IMR-90 (cell line): ENCODE results near the gene CLEC16A. TPM values are rescaled to one million over a fixed set of nuclear protein-coding genes. Genes with fewer than 3 reads are reported as not detected.

Experiments used
- ATAC-seq: fragments of 200-7000 bp; cut with Tn5 transposase; 2 replicates; pipeline ENCODE4 v1.9.1; 2020; ENCODE audit warnings: low read depth, mild to moderate bottlenecking, moderate library complexity
- BruUV-seq: library from RNA; stranded (reverse); fragments of 400-500 nt; replicated peaks from 2 replicates; lab custom pipeline; 2021; lab: Mats Ljungman, UMichigan
- CTCF ChIA-PET: fragments of 300-600 bp; formaldehyde crosslinking; extraction: SDS; loops from one replicate; lab custom pipeline; 2021; ENCODE audit warnings: antibody characterized with exemption; lab: Yijun Ruan, JAX
- POLR2A ChIA-PET: fragments of 300-600 bp; sonication (Branson Sonifier 250); formaldehyde crosslinking; loops from one replicate; lab custom pipeline; 2022; ENCODE audit warnings: antibody characterized with exemption; ENCODE audit not compliant: unreplicated experiment; lab: Charles Lee
- DNase-seq: peaks from one replicate; pipeline ENCODE4 v3.0.0; 2013
- H2AFZ ChIP-seq: replicated peaks from 2 replicates; pipeline ENCODE3; 2013; ENCODE audit warnings: low read length, mild to moderate bottlenecking; ENCODE audit not compliant: poor library complexity
- H2AK5ac ChIP-seq: 2 replicates; pipeline ENCODE4 v1.6.1; 2013; ENCODE audit warnings: low read depth, low read length, inconsistent platforms
- H2AK9ac ChIP-seq: replicated peaks from 2 replicates; pipeline ENCODE3; 2013; ENCODE audit warnings: mild to moderate bottlenecking, low read depth, low read length, moderate library complexity; ENCODE audit not compliant: poor library complexity
- H2BK120ac ChIP-seq: 2 replicates; pipeline ENCODE4 v1.6.1; 2013; ENCODE audit warnings: low read depth, low read length, inconsistent platforms
- H2BK15ac ChIP-seq: 3 replicates; pipeline ENCODE4 v1.6.1; 2013; ENCODE audit warnings: low read depth, low read length, inconsistent platforms
- H2BK20ac ChIP-seq: 2 replicates; pipeline ENCODE4 v1.6.1; 2013; ENCODE audit warnings: low read depth, mild to moderate bottlenecking, inconsistent platforms, low read length, moderate library complexity
- H2BK5ac ChIP-seq: 2 replicates; pipeline ENCODE4 v1.6.1; 2013; ENCODE audit warnings: mild to moderate bottlenecking, low read depth, low read length, inconsistent platforms; ENCODE audit not compliant: poor library complexity, severe bottlenecking
- H3K14ac ChIP-seq: replicated peaks from 2 replicates; pipeline ENCODE4 v1.6.1; 2013; ENCODE audit warnings: low read depth, low read length, inconsistent platforms
- H3K18ac ChIP-seq: 2 replicates; pipeline ENCODE4 v1.6.1; 2013; ENCODE audit warnings: low read depth, low read length, control low read depth
- H3K23ac ChIP-seq: 2 replicates; pipeline ENCODE4 v1.6.1; 2013; ENCODE audit warnings: low read depth, low read length, inconsistent platforms
- H3K27ac ChIP-seq: 2 replicates; pipeline ENCODE4 v1.5.1; 2013; ENCODE audit warnings: mild to moderate bottlenecking, control low read depth, low read length; ENCODE audit not compliant: insufficient read depth
- H3K27me3 ChIP-seq: 2 replicates; pipeline ENCODE4 v1.6.1; 2013; ENCODE audit warnings: low read length; ENCODE audit not compliant: control insufficient read depth, insufficient read depth
- H3K36me3 ChIP-seq: 2 replicates; pipeline ENCODE4 v1.6.1; 2013; ENCODE audit warnings: low read length, mixed read lengths; ENCODE audit not compliant: control insufficient read depth, insufficient read depth
- H3K4ac ChIP-seq: 2 replicates; pipeline ENCODE4 v1.6.1; 2013; ENCODE audit warnings: low read depth, low read length, inconsistent platforms
- H3K4me1 ChIP-seq: 2 replicates; pipeline ENCODE4 v1.6.1; 2013; ENCODE audit warnings: low read length, mixed read lengths; ENCODE audit not compliant: control insufficient read depth, insufficient read depth
- H3K4me2 ChIP-seq: 2 replicates; pipeline ENCODE4 v1.6.1; 2013; ENCODE audit warnings: low read depth, mild to moderate bottlenecking, control low read depth, low read length, moderate library complexity
- H3K4me3 ChIP-seq: 2 replicates; pipeline ENCODE4 v1.5.1; 2013; ENCODE audit warnings: low read depth, mild to moderate bottlenecking, control low read depth, low read length, moderate library complexity; ENCODE audit not compliant: insufficient read depth
- H3K56ac ChIP-seq: 2 replicates; pipeline ENCODE4 v1.6.1; 2013; ENCODE audit warnings: low read length, inconsistent platforms; ENCODE audit not compliant: insufficient read depth; ENCODE audit errors: extremely low read depth
- H3K79me1 ChIP-seq, 2 experiments: 2 replicates each; pipeline ENCODE4 v1.6.1; 2013; ENCODE audit warnings: low read length in 2 of 2, inconsistent platforms in 1 of 2, low read depth in 1 of 2
- H3K9ac ChIP-seq: 2 replicates; pipeline ENCODE4 v1.6.1; 2013; ENCODE audit warnings: low read depth, low read length, control low read depth
- H3K9me1 ChIP-seq: 2 replicates; pipeline ENCODE4 v1.6.1; 2013; ENCODE audit warnings: low read length, inconsistent platforms; ENCODE audit not compliant: insufficient read depth
- H3K9me3 ChIP-seq: 2 replicates; pipeline ENCODE4 v1.6.1; 2013; ENCODE audit warnings: low read length; ENCODE audit not compliant: control insufficient read depth, insufficient read depth
- H4K20me1 ChIP-seq: 2 replicates; pipeline ENCODE4 v1.6.1; 2013; ENCODE audit warnings: low read length, inconsistent platforms; ENCODE audit not compliant: insufficient read depth
- H4K5ac ChIP-seq: 2 replicates; pipeline ENCODE4 v1.6.1; 2013; ENCODE audit warnings: mild to moderate bottlenecking, low read depth, low read length, control low read depth
- H4K8ac ChIP-seq, 2 experiments: 2 replicates each; pipeline ENCODE4 v1.6.1; 2013; ENCODE audit warnings: low read depth in 2 of 2, low read length in 2 of 2, control low read depth in 1 of 2, inconsistent platforms in 1 of 2
- H4K91ac ChIP-seq: 2 replicates; pipeline ENCODE4 v1.6.1; 2013; ENCODE audit warnings: low read depth, low read length, inconsistent platforms; ENCODE audit not compliant: insufficient read depth
- BHLHE40 ChIP-seq: fragments of 150-350 bp; IDR thresholded peaks from 2 replicates; pipeline ENCODE4 v1.6.1; 2016; ENCODE audit warnings: mild to moderate bottlenecking, low read depth, low read length
- CEBPB ChIP-seq: IDR thresholded peaks from 2 replicates; pipeline ENCODE4 v1.6.1; 2012; ENCODE audit warnings: low read depth, low read length, improper control_type of control experiment
- CHD1 ChIP-seq: IDR thresholded peaks from 2 replicates; pipeline ENCODE4 v1.6.1; 2012; ENCODE audit warnings: low read depth, low read length, improper control_type of control experiment
- CTCF ChIP-seq: conservative IDR thresholded peaks from 2 replicates; pipeline ENCODE4 v1.5.1; 2012; ENCODE audit warnings: mild to moderate bottlenecking, low read depth, low read length, improper control_type of control experiment
- ELK1 ChIP-seq: fragments of 150-350 bp; IDR thresholded peaks from 2 replicates; pipeline ENCODE4 v1.6.1; 2016; ENCODE audit warnings: low read depth, mild to moderate bottlenecking, low read length, moderate library complexity, borderline replicate concordance
- FOS ChIP-seq: fragments of 150-350 bp; IDR thresholded peaks from 2 replicates; pipeline ENCODE4 v1.6.1; 2016; ENCODE audit warnings: low read depth, low read length
- MAFK ChIP-seq: IDR thresholded peaks from 2 replicates; pipeline ENCODE4 v1.6.1; 2012; ENCODE audit warnings: low read depth, low read length, improper control_type of control experiment
- MXI1 ChIP-seq: IDR thresholded peaks from 2 replicates; pipeline ENCODE4 v1.6.1; 2012; ENCODE audit warnings: low read depth, mild to moderate bottlenecking, low read length, moderate library complexity, borderline replicate concordance
- NFE2L2 ChIP-seq: fragments of 150-350 bp; IDR thresholded peaks from 2 replicates; pipeline ENCODE4 v1.6.1; 2016; ENCODE audit warnings: low read depth, mild to moderate bottlenecking, low read length
- POLR2A ChIP-seq: IDR thresholded peaks from 2 replicates; pipeline ENCODE4 v1.6.1; 2012; ENCODE audit warnings: mild to moderate bottlenecking, low read depth, low read length
- RAD21 ChIP-seq: IDR thresholded peaks from 2 replicates; pipeline ENCODE4 v1.6.1; 2012; ENCODE audit warnings: low read length, improper control_type of control experiment
- RFX5 ChIP-seq: IDR thresholded peaks from 2 replicates; pipeline ENCODE4 v1.8.0; 2012; ENCODE audit warnings: low read depth, mild to moderate bottlenecking, low read length, moderate library complexity
- SMC3 ChIP-seq: fragments of 150-350 bp; IDR thresholded peaks from 2 replicates; pipeline ENCODE4 v1.6.1; 2016; ENCODE audit warnings: low read depth, mild to moderate bottlenecking, antibody characterized with exemption, low read length, moderate library complexity
- WGBS, 2 experiments: methylation state at CpG; one replicate each; pipeline versions ENCODE4 v1.1.5 to v1.1.7; 2013; ENCODE audit warnings: missing lambda C conversion rate in 2 of 2; ENCODE audit not compliant: insufficient read length in 1 of 2; ENCODE audit errors: extremely low coverage in 2 of 2; 5-methylcytosine and 5-hydroxymethylcytosine counted together
- dilution Hi-C: fragments of 300-500 bp; cut with HindIII; formaldehyde crosslinking; loops from one replicate; pipeline ENCODE4 v1.14.3; 2018; ENCODE audit warnings: low sequenced_read_pairs; ENCODE audit not compliant: unreplicated experiment
- in situ Hi-C: fragments of 300-500 bp; cut with MboI; formaldehyde crosslinking; loops from 3 replicates; pipeline ENCODE4 v1.14.3; 2019; ENCODE audit warnings: low sequenced_read_pairs, inconsistent platforms, mixed read lengths
- intact Hi-C: fragments of 100-400 bp; cut with micrococcal nuclease; formaldehyde crosslinking; loops from 2 replicates; pipeline ENCODE4 v1.10.0; 2022
- polyA plus RNA-seq, 3 experiments: library from polyadenylated mRNA; depleted of rRNA; stranded (reverse); fragments of >200 nt; gene quantifications; 2 replicates each; pipeline ENCODE4 v1.2.3, GENCODE V29; 2012; ENCODE audit warnings: low replicate concordance in 1 of 3
- total RNA-seq: library from RNA; depleted of rRNA; stranded (reverse); fragments of >200 nt; gene quantifications from 2 replicates; pipeline ENCODE4 v1.2.3, GENCODE V29; 2012
- TF ChIP-seq, protein P1 (sequence below): fragments of 150-350 bp; IDR thresholded peaks from 2 replicates; pipeline ENCODE4 v1.6.1; 2017; ENCODE audit warnings: mild to moderate bottlenecking, antibody characterized with exemption, low read length, low read depth

Gene CLEC16A
- total and polyA plus RNA-seq, 2 of the 4 experiments (the other 2 are of a cell fraction) = 15.9 to 16.5 TPM

DNA sequence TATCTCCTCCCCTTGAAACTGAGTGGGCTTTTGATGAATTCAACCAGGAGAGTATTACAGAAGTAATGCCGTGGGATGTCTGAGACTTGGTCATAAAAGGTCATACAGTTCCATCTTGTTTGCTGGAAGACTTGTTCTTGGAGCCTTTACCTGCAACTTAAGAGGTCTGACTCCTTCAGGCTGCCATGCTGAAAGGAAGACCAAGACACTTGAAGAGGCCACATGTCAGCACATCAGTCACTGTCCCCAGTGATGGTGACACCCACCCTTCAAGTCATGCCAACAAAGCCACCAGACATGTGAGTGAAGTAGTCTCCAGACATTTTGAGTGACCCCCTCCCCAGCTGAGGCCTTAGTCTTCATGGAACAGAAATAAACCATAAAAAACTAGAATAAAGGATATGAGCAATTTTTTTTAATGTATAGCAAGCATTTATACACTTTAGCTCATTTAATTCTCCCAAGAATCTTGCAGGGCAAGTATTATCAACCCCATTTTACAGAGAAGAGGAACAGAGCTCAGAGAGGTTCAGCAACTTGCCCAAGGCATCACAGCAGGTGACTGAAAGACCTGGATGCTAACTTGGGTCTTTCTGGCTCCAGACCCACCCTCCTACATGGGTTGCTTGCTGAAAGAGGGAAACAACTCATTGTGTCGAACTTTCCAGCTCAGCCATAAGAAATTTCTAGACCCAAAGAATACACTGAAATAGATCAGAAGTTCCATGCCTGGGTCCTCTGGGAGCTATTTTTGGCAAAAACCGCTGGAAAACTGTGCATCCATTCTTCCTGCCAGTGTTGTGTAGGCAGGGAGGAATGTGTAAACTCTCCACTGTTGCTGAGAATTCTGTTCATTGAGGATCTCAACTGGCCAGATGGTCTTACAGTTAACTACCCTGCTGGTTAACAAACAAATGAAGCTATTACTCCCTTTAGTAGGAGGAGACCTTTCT lies 273.6 kb downstream of the CLEC16A start:
- no peak overlapping the region for H3K9ac ChIP-seq
- H3K14ac ChIP-seq = no peak overlapping the region
- H3K27me3 ChIP-seq = no peaks in the 10 kb centered on the region; the same call in 1 of the 2 replicates
- no peak overlapping the region for H2AFZ ChIP-seq
- H3K4me1 ChIP-seq = no peaks in the 10 kb centered on the region
- no peak overlapping the region for H2BK5ac ChIP-seq
- H2BK20ac ChIP-seq = no peak overlapping the region
- no peak overlapping the region for H2BK15ac ChIP-seq
- no TSS peak for BruUV-seq
- in situ Hi-C loops = no loop called here
- no peaks in the 10 kb centered on the region for H3K79me1 ChIP-seq
- 40% methylated on average over 1 of the region's 3 CpGs; no CpG with 5 or more reads in 1 of the 2 experiments for WGBS, 2 experiments
- intact Hi-C loops = no loop called here
- H3K9me1 ChIP-seq = no peaks in the 10 kb centered on the region
- H3K4ac ChIP-seq = no peak overlapping the region
- H2AK9ac ChIP-seq = no peak overlapping the region
- no peak overlapping the region for H2BK120ac ChIP-seq
- DNase-seq = peak; percentile 25
- no peaks in the 10 kb centered on the region for H3K36me3 ChIP-seq
- H3K4me3 ChIP-seq = no peak overlapping the region
- no peak overlapping the region for H4K91ac ChIP-seq
- no peak for ATAC-seq
- ChIA-PET CTCF (interaction anchor here (0.6 to 0.9 kb wide), 2 partner anchors 34 to 175 kb away, joined by 3 read pairs; no protein-coding TSS in a partner anchor), POLR2A (no interaction called here)
- no peak overlapping the region for H3K4me2 ChIP-seq
- no peak overlapping the region for H4K8ac ChIP-seq
- H3K56ac ChIP-seq = no peak overlapping the region
- dilution Hi-C loops = no loop called here
- no peak overlapping the region for H3K27ac ChIP-seq
- H3K23ac ChIP-seq = no peak overlapping the region
- H4K20me1 ChIP-seq = no peaks in the 10 kb centered on the region
- H4K5ac ChIP-seq = no peak overlapping the region
- H3K9me3 ChIP-seq = peaks cover 23% of the 10 kb centered on the region
- no peak overlapping the region for H3K18ac ChIP-seq
- no peak overlapping the region for H2AK5ac ChIP-seq
- TF ChIP-seq, protein P1, sequence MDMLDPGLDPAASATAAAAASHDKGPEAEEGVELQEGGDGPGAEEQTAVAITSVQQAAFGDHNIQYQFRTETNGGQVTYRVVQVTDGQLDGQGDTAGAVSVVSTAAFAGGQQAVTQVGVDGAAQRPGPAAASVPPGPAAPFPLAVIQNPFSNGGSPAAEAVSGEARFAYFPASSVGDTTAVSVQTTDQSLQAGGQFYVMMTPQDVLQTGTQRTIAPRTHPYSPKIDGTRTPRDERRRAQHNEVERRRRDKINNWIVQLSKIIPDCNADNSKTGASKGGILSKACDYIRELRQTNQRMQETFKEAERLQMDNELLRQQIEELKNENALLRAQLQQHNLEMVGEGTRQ = no peak
- TF ChIP-seq BHLHE40 (no peak), RAD21 (no peak), MAFK (no peak), SMC3 (no peak), RFX5 (no peak), CEBPB (no peak), FOS (no peak), POLR2A (no peak), CTCF (no peak), CHD1 (no peak), NFE2L2 (no peak), MXI1 (no peak), ELK1 (no peak)
